VCaP (cell line): ENCODE data around the gene NRP2.

ENCODE experiments used
- H3K27ac ChIP-seq: fragments of 450-650 bp; 2 replicates; pipeline ENCODE4 v1.5.1; 2017
- TF ChIP-seq, protein P1 (sequence below): fragments of 450-650 bp; conservative IDR thresholded peaks from 2 replicates; pipeline ENCODE4 v1.5.1; 2017; ENCODE audit warnings: mild to moderate bottlenecking, moderate library complexity

The NRP2 gene

DNA sequence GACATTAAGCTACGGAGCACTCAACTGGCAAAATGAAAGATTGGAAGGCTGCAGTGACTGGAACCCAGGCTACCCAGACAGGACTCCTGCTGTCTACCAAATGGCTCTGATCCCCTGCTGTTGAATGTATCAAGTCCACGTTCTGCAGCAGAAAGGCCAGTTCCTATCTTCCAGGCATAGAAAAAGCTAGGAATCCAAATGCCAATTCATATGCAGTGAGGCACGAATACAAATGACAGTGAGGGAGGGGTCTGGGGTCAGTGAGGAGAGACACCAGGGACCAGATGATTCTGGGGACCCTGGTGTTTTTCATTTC, 5.3 kb downstream of the NRP2 start:
- no peak overlapping the region for H3K27ac ChIP-seq
- TF ChIP-seq, protein P1, sequence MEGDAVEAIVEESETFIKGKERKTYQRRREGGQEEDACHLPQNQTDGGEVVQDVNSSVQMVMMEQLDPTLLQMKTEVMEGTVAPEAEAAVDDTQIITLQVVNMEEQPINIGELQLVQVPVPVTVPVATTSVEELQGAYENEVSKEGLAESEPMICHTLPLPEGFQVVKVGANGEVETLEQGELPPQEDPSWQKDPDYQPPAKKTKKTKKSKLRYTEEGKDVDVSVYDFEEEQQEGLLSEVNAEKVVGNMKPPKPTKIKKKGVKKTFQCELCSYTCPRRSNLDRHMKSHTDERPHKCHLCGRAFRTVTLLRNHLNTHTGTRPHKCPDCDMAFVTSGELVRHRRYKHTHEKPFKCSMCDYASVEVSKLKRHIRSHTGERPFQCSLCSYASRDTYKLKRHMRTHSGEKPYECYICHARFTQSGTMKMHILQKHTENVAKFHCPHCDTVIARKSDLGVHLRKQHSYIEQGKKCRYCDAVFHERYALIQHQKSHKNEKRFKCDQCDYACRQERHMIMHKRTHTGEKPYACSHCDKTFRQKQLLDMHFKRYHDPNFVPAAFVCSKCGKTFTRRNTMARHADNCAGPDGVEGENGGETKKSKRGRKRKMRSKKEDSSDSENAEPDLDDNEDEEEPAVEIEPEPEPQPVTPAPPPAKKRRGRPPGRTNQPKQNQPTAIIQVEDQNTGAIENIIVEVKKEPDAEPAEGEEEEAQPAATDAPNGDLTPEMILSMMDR = no peak

DNA sequence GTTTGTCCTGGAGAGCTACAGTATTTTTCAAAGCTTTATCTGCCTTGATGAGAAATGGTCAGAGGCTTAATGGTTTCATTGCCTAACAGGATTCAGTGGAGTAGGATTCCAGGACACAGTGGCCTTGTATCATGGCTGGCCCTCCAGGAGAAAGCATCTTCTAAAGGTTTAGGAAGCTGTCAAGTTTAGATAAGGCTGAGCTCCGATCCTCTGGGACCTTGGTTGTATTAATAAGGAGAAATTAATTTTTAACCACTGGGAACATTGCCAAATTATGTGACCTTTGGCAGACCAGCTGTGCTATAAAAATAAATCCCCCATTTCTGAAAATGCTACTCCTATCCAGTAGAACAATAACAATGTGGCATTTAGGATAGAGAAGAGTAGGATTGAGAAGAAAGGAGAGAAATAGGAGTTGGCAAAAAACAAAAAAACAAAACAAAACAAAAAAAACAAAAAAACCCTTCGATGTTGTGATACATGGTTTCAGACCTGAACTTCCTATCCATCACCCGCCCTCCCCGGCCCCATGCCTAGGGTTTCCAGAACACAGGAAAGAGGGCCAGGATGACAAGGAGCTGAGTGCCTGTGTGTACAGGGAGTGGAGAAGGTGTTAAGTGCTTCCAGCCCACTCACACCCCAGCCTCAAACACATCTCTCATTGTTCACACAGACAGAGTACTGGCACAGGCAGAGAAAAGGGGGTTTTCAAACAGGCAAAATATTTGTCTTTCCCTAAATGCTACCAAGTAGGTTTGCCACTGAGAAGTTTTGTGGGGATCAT, 6.3 kb downstream of the NRP2 start:
- no peak overlapping the region for H3K27ac ChIP-seq
- TF ChIP-seq, protein P1 = no peak

DNA sequence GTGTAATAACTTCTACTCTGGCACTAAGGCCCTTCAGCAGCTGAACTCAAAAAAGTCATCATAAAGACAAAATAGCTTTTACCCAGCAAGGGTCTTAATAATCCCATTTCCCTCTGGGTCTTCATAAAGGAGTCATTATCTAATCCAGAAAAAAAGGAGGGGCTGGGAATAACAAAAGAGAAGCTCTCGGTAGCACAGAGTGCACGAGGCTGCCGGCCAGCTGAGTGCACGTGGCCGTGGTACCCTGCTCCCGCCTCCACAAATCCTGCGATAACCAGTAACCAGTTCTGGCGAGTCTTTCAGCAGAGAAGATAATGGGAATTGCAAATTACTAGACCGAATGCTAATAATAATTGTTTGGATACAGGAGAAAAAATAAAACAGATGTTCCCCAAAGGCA, 7.5 kb downstream of the NRP2 start:
- H3K27ac ChIP-seq = no peak overlapping the region
- TF ChIP-seq, protein P1 = no peak

DNA sequence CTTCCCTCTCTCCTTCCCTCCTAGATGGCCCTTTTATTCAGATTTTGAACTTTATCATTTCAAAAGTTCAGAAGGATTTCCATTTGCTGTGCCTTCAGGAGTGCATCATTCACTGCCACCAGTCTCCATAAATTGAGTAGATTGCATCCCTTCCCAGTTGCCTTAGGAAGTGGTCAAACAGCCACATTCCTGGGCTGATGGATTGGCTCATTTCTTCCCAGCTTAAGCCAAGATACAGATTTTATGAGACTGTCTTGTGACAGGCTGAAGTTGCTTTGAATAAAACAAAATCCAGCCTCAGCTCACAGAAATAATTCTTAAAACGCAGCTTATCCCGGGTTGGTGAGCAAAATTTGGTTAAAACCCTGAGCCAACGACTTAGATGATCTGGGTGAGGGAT, 9.8 kb downstream of the NRP2 start:
- TF ChIP-seq, protein P1 = no peak
- H3K27ac ChIP-seq = no peak overlapping the region

DNA sequence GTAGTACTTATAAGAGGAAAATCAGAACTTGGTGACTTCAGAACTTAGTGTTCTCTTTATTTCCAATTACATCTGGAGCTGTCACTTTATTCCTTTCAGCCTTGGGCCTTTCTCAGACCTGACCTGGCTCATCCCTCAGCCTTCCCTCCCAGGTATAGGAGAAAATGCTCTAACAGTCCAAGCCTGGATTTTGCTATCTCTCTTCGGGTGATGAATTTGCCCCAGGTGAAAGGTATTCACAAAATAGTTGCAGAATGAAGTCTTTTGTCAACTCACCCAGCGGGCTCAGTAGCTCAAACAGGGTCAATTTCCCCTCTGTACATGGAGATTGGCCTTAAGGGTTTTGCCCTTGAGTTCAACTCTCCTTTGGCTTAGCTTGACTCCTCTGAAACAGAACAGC, 12.0 kb downstream of the NRP2 start:
- no peak overlapping the region for H3K27ac ChIP-seq
- TF ChIP-seq, protein P1 = no peak

DNA sequence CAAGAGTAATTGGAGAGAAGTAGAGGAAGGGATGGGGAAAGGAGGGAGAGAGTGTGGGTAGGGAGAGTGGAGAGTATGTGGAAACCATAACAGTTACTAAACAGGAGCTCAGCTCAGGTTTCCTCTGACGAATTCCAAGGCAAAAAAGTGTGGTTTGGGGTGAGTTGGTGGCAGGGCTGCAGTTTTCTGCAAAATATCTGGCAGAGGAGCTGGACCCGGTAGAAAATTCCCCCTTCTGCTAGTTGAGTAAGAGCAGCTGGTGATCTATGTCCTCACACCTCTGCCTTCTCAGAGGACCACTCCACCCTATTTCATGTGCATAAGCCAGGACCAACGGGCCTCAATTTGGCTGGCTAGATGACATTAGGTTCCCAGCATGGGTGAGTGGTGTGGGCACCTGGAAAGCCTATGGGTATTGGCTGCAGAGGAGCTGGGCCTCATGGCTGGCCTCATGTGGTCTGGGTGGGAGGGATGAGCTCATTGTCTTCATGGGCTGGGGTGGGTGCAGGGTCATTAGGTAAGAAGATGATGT, 13.2 kb downstream of the NRP2 start:
- no peak overlapping the region for H3K27ac ChIP-seq
- TF ChIP-seq, protein P1 = no peak

DNA sequence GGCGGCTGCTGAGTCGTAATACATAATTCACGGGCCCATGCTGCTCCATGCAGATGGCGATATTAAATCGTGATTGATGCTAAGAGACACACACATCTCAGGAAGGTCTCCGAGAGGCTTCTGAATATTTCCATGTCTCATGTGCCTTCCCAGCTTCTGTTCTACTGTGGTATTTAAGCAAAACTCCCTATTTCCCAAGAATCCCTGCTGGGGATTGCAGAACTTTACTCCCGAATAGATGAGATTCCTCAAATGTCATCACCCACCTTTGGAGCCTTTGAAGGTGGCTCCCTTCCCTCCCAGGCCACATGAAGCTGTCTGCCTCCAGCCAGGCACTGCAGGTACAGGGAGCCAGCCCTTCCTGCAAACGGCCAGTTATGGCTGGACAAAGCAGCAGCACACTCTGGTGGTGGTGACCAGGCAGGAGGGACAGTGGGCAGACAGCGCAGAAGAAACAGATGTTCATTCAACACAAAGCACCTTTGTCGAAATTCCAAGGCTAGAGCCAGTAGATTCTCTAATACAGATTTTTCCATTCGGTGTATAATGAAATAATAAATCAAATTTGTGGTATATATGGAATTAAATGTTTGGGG, 14.1 kb downstream of the NRP2 start:
- TF ChIP-seq, protein P1 = peak; percentile 65
- H3K27ac ChIP-seq = no peak overlapping the region
